Left ventricle myocardium inferior (tissue), 1 donor: ENCODE data around the gene ADNP2. TPM values are rescaled to one million over a fixed set of nuclear protein-coding genes. Genes with fewer than 3 reads are reported as not detected.

Source experiments
- DNase-seq: peaks from one replicate; pipeline ENCODE4 v3.0.0-alpha.2; 2020
- H3K27ac ChIP-seq: fragments of 200-600 bp; replicated peaks from 2 replicates; pipeline ENCODE4 v1.8.0; 2021
- H3K27me3 ChIP-seq: fragments of 200-600 bp; 2 replicates; pipeline ENCODE4 v1.8.0; 2021; ENCODE audit warnings: low read depth
- H3K36me3 ChIP-seq: fragments of 200-600 bp; 2 replicates; pipeline ENCODE4 v1.8.0; 2021
- H3K4me1 ChIP-seq: fragments of 200-600 bp; 2 replicates; pipeline ENCODE4 v1.8.0; 2021
- H3K4me3 ChIP-seq: fragments of 200-600 bp; 2 replicates; pipeline ENCODE4 v1.8.0; 2021; ENCODE audit warnings: mild to moderate bottlenecking, moderate library complexity
- H3K9me3 ChIP-seq: fragments of 200-600 bp; replicated peaks from 2 replicates; pipeline ENCODE4 v1.8.0; 2021
- intact Hi-C: fragments of 100-400 bp; cut with micrococcal nuclease; formaldehyde crosslinking; loops from one replicate; pipeline ENCODE4 v1.11.0; 2022
- total RNA-seq: library from RNA; stranded (reverse); fragmentation: NEBNext Ultra II Directional; extraction: Animal tissue kit (Norgen Biotek cat#: 25700); gene quantifications from one replicate; pipeline ENCODE4 v1.2.1, GENCODE V29; 2021
- TF ChIP-seq, protein P1 (sequence below): fragments of 200-600 bp; IDR thresholded peaks from 2 replicates; pipeline ENCODE4 v1.8.0; 2021; ENCODE audit warnings: antibody characterized with exemption, mild to moderate bottlenecking, borderline replicate concordance
- donor health status: DM: no; HTN: yes; CAD: no; lungs with severe emphysema.

ADNP2 gene
- total RNA-seq, 1 donor from 2014 or later = 7.5 TPM

DNA sequence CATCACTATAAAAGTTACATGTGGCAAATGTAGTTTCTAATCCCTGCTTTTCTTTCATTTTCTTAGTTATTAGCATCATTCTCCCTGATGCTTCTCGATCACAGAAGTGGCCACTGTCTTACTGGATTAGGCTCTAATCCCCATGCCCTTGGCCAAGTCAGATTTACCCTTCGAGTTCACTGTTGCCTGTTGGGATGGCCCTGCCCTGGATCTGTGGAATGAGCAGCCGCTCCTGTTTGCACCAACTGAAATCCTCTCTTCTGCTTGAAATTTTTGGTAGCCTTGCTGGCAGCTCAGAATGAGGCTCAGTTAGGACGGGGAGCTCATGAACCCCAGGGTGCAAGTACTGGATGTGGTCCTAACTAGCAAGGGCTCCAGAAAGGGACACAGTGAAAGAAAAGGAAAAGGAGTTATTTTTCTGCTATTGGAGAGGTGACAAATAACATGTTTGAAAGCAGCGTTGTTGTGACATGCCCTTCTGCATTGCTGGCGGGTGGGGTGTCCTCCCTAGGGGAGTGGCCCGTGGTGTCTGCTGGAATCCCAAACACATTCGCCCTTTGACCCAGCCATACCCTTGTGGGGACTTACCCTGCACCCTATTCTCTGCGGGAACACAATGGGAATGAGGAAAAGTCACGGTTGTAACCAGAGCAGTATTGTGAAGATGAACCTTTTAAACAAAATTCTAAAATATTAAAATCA, 40.3 kb upstream of the ADNP2 start:
- Histone ChIP-seq H3K27ac (no peak overlapping the region), H3K36me3 (no peaks in the 10 kb centered on the region), H3K4me3 (no peak overlapping the region), H3K27me3 (no peaks in the 10 kb centered on the region), H3K4me1 (no peaks in the 10 kb centered on the region), H3K9me3 (no peaks in the 10 kb centered on the region)
- TF ChIP-seq, protein P1, sequence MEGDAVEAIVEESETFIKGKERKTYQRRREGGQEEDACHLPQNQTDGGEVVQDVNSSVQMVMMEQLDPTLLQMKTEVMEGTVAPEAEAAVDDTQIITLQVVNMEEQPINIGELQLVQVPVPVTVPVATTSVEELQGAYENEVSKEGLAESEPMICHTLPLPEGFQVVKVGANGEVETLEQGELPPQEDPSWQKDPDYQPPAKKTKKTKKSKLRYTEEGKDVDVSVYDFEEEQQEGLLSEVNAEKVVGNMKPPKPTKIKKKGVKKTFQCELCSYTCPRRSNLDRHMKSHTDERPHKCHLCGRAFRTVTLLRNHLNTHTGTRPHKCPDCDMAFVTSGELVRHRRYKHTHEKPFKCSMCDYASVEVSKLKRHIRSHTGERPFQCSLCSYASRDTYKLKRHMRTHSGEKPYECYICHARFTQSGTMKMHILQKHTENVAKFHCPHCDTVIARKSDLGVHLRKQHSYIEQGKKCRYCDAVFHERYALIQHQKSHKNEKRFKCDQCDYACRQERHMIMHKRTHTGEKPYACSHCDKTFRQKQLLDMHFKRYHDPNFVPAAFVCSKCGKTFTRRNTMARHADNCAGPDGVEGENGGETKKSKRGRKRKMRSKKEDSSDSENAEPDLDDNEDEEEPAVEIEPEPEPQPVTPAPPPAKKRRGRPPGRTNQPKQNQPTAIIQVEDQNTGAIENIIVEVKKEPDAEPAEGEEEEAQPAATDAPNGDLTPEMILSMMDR = no peak
- intact Hi-C loops = no loop called here
- DNase-seq = no peak

DNA sequence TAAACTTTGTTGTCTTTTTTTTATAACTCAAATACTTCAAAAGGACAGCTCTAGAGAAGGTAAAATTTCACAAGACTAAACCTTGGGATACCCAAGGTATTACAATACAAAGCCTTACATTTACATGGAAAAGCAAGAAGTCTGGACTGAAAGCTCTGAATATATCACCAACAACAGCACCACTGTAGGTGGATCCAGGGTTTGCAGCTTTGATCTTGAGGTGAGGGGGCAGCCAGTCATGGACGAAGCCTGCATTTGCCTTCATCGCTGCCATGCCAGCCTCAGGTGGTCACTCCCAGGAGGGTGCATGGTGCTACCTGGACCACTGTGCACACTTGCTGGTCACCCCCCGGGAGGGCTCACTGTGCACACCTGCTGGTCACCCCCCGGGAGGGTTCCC, 38.2 kb upstream of the ADNP2 start:
- no peak for DNase-seq
- TF ChIP-seq, protein P1 = no peak
- Histone ChIP-seq H3K27me3 (no peaks in the 10 kb centered on the region), H3K36me3 (no peaks in the 10 kb centered on the region), H3K9me3 (no peaks in the 10 kb centered on the region), H3K4me1 (no peaks in the 10 kb centered on the region), H3K4me3 (no peak overlapping the region), H3K27ac (no peak overlapping the region)
- intact Hi-C loops = no loop called here

DNA sequence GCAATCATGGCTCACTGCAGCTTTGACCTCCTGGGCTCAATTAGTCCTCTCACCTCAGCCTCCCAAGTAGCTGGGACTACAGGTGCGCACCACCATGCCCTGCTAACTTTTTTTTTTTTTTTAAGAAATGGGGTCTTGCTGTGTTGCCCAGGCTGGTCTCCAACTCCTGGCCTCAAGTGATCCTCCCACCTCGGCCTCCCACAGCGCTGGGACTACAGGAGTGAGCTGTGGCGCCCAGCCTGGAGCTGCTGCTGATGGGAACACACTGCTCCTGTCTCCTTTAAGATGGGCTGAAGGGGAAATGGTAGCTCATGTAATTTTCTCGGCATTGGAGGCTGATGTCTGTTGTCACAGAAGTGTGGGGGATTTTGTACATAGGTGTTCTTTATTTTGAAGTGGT, 34.9 kb upstream of the ADNP2 start:
- TF ChIP-seq, protein P1 = no peak
- intact Hi-C loops = no loop called here
- H3K4me1 ChIP-seq = no peaks in the 10 kb centered on the region
- no peak overlapping the region for H3K27ac ChIP-seq
- no peak for DNase-seq
- H3K4me3 ChIP-seq = no peak overlapping the region
- no peaks in the 10 kb centered on the region for H3K27me3 ChIP-seq
- no peaks in the 10 kb centered on the region for H3K9me3 ChIP-seq
- no peaks in the 10 kb centered on the region for H3K36me3 ChIP-seq

DNA sequence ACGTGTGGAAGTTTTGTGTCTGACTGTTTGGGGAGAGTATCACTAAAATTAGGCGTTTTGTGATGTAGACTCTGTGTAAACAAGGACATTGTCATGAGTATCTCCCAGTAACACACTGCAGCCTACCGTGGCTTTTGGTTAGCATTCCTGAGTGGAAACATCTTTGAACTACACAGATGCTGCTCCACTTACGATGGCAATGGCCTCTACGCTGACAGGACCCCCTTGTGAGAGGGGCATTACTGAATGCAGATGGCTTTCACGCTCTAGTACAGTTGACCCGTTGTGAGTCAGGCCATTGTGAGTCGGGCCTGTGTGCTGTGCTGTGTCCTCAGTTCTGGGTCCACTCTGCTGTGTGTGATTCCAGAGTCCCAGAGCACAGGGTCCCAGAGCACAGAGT, 34.4 kb upstream of the ADNP2 start:
- H3K27ac ChIP-seq = no peak overlapping the region
- TF ChIP-seq, protein P1 = no peak
- H3K36me3 ChIP-seq = no peaks in the 10 kb centered on the region
- no peaks in the 10 kb centered on the region for H3K27me3 ChIP-seq
- no peaks in the 10 kb centered on the region for H3K9me3 ChIP-seq
- no peak for DNase-seq
- H3K4me3 ChIP-seq = no peak overlapping the region
- intact Hi-C loops = no loop called here
- no peaks in the 10 kb centered on the region for H3K4me1 ChIP-seq

DNA sequence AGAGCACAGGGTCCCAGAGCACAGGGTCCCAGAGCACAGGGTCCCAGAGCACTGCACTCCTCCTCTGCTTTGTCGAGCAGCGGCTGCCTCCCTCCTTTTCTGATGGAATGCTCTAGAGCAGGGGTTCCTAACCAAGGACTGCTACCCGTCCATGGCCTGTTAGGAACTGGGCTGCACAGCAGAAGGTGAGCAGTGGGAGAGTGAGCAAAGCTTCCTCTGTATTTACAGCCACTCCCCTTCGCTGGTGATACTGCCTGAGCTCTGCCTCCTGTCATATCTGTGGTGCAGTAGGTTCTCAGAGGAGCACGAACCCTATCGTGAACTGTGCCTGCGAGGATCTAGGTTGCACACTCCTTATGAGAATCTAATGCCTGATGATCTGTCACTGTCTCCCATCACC, 33.1 kb upstream of the ADNP2 start:
- H3K36me3 ChIP-seq = peaks cover 4% of the 10 kb centered on the region
- no peak overlapping the region for H3K27ac ChIP-seq
- DNase-seq = no peak
- intact Hi-C loops = no loop called here
- no peaks in the 10 kb centered on the region for H3K9me3 ChIP-seq
- H3K4me3 ChIP-seq = no peak overlapping the region
- no peaks in the 10 kb centered on the region for H3K27me3 ChIP-seq
- H3K4me1 ChIP-seq = no peaks in the 10 kb centered on the region
- TF ChIP-seq, protein P1 = no peak
